K562 (cell line): ENCODE results near the gene HERC3. TPM values are rescaled to one million over a fixed set of nuclear protein-coding genes. Genes with fewer than 3 reads are reported as not detected.

Source experiments
- ATAC-seq: fragments of 200-7000 bp; cut with Tn5 transposase; 3 replicates; pipeline ENCODE4 v1.9.1; 2020; ENCODE audit warnings: moderate library complexity
- BruUV-seq: library from RNA; stranded (reverse); fragments of 400-500 nt; replicated peaks from 2 replicates; lab custom pipeline; 2021; lab: Mats Ljungman, UMichigan
- CTCF ChIA-PET: fragments of 300-600 bp; formaldehyde crosslinking; extraction: SDS; loops from one replicate; lab custom pipeline; 2021; ENCODE audit warnings: low intra/inter-chr PET ratio; lab: Yijun Ruan, JAX
- POLR2A ChIA-PET: fragments of 300-600, 350-650 bp; sonication (Branson Sonifier 250); formaldehyde crosslinking; extraction: SDS; loops from one replicate; lab custom pipeline; 2021; ENCODE audit warnings: antibody characterized with exemption, inconsistent platforms; lab: Yijun Ruan, JAX
- DNase-seq, 4 experiments: peaks; one replicate each; pipeline versions ENCODE4 v3.0.0 to v3.0.0-alpha.2; 2011 to 2018; ENCODE audit warnings: low spot score in 3 of 4, mixed read lengths in 3 of 4; ENCODE audit errors: extremely low read depth in 1 of 4
- FAIRE-seq: peaks from 2 replicates; lab custom pipeline; 2011; peaks lifted over from hg19 to GRCh38; lab: Jason Lieb, UNC
- H2AFZ ChIP-seq: 2 replicates; pipeline ENCODE4 v1.6.0; 2011; ENCODE audit warnings: low read depth, low read length, control low read depth, inconsistent platforms
- H3K27ac ChIP-seq: fragments of 200-600 bp; 3 replicates; pipeline ENCODE4 v1.8.0; 2011; ENCODE audit warnings: low read depth, mild to moderate bottlenecking, control low read depth, inconsistent platforms, low read length, moderate library complexity, mixed read lengths; ENCODE audit errors: extremely low read depth
- H3K27me3 ChIP-seq, 2 experiments: fragments of 300-600 bp in 1 of 2; 2 replicates in 1 of 2; 3 replicates in 1 of 2; pipeline versions ENCODE4 v1.6.0 to v1.8.0; 2011; ENCODE audit warnings: inconsistent platforms in 2 of 2, low read length in 2 of 2, mild to moderate bottlenecking in 1 of 2, mixed read lengths in 1 of 2, moderate library complexity in 1 of 2; ENCODE audit not compliant: control insufficient read depth in 2 of 2, insufficient read depth in 2 of 2
- H3K36me3 ChIP-seq: fragments of 300-600 bp; 3 replicates; pipeline ENCODE4 v1.8.0; 2011; ENCODE audit warnings: mild to moderate bottlenecking, low read length, inconsistent platforms; ENCODE audit not compliant: control insufficient read depth, insufficient read depth
- H3K4me1 ChIP-seq, 2 experiments: fragments of 200-600 bp in 1 of 2; replicated peaks in 1 of 2; 2 replicates in 1 of 2; 3 replicates in 1 of 2; pipeline versions ENCODE4 v1.5.1 to v1.8.0; 2011; ENCODE audit warnings: inconsistent platforms in 2 of 2, low read length in 2 of 2, mild to moderate bottlenecking in 1 of 2, mixed read lengths in 1 of 2, moderate library complexity in 1 of 2; ENCODE audit not compliant: control insufficient read depth in 2 of 2, insufficient read depth in 2 of 2
- H3K4me2 ChIP-seq: 2 replicates; pipeline ENCODE4 v1.6.1; 2011; ENCODE audit warnings: low read length, control low read depth, inconsistent platforms, mixed read lengths; ENCODE audit not compliant: insufficient read depth
- H3K4me3 ChIP-seq: fragments of 200-600 bp; sonication (generic), shearing (Covaris generic); 2 replicates; pipeline ENCODE4 v1.5.1; 2016; ENCODE audit warnings: control low read depth, inconsistent platforms
- H3K79me2 ChIP-seq: fragments of 200-600 bp; 3 replicates; pipeline ENCODE4 v1.8.0; 2011; ENCODE audit warnings: low read length, inconsistent platforms; ENCODE audit not compliant: control insufficient read depth, insufficient read depth
- H3K9ac ChIP-seq, 2 experiments: 2 replicates each; pipeline versions ENCODE4 v1.6.0 to v1.6.1; 2011; ENCODE audit warnings: low read depth in 2 of 2, low read length in 2 of 2, control low read depth in 1 of 2, inconsistent platforms in 1 of 2, mild to moderate bottlenecking in 1 of 2, mixed read lengths in 1 of 2; ENCODE audit not compliant: insufficient read depth in 1 of 2
- H3K9me1 ChIP-seq: one replicate; pipeline ENCODE4 v1.6.0; 2011; ENCODE audit warnings: inconsistent platforms, mild to moderate bottlenecking, low read length, moderate library complexity; ENCODE audit not compliant: control insufficient read depth, insufficient read depth
- H3K9me3 ChIP-seq: replicated peaks from 2 replicates; pipeline ENCODE4 v1.5.1; 2011; ENCODE audit warnings: low read depth, low read length, inconsistent platforms; ENCODE audit not compliant: control insufficient read depth, insufficient read depth
- H4K20me1 ChIP-seq: replicated peaks from 2 replicates; pipeline ENCODE4 v1.6.1; 2011; ENCODE audit warnings: low read length, inconsistent platforms, mixed read lengths; ENCODE audit not compliant: control insufficient read depth, insufficient read depth
- BHLHE40 ChIP-seq: IDR thresholded peaks from 2 replicates; pipeline ENCODE4 v1.6.1; 2011; ENCODE audit warnings: low read length, improper control_type of control experiment
- CHD1 ChIP-seq: fragments of 200-600 bp; sonication (generic); IDR thresholded peaks from one replicate; pipeline ENCODE4 v1.6.1; 2012; ENCODE audit warnings: mild to moderate bottlenecking, moderate library complexity, low read length, inconsistent platforms
- CHD4 ChIP-seq: fragments of 200-600 bp; sonication (generic); IDR thresholded peaks from 3 replicates; pipeline ENCODE4 v1.6.1; 2012; ENCODE audit warnings: low read depth, mild to moderate bottlenecking, mixed read lengths, low read length, inconsistent platforms; ENCODE audit not compliant: insufficient read depth, insufficient replicate concordance, poor library complexity, severe bottlenecking
- EGR1 ChIP-seq: fragments of 450-650 bp; conservative IDR thresholded peaks from 2 replicates; pipeline ENCODE4 v1.6.1; 2017; ENCODE audit warnings: mild to moderate bottlenecking
- ESRRB ChIP-seq: fragments of 250-450 bp; sonication (Bioruptor Pico); IDR thresholded peaks from 2 replicates; pipeline ENCODE4 v1.5.0; 2020; ENCODE audit warnings: mild to moderate bottlenecking, moderate library complexity, borderline replicate concordance
- GABPB2 ChIP-seq: fragments of 250-450 bp; sonication (Bioruptor Pico); conservative IDR thresholded peaks from 2 replicates; pipeline ENCODE4 v1.5.1; 2021; ENCODE audit warnings: mild to moderate bottlenecking
- KAT8 ChIP-seq: fragments of 450-650 bp; IDR thresholded peaks from 2 replicates; pipeline ENCODE4 v1.6.1; 2016; ENCODE audit warnings: low read depth, mild to moderate bottlenecking
- MAZ ChIP-seq, 2 experiments: fragments of 450-650 bp in 1 of 2; sonication (generic) in 1 of 2; formaldehyde crosslinking; IDR thresholded peaks in 1 of 2; conservative IDR thresholded peaks in 1 of 2; 2 replicates each; pipeline versions ENCODE4 v1.4.0 to v1.5.0; 2020; ENCODE audit warnings: mild to moderate bottlenecking in 1 of 2, missing genetic modification reagents in 1 of 2
- MLLT1 ChIP-seq, 2 experiments: fragments of 450-650 bp; IDR thresholded peaks; 2 replicates each; pipeline ENCODE4 v1.6.1; 2016
- RFX5 ChIP-seq: IDR thresholded peaks from 2 replicates; pipeline ENCODE4 v1.6.1; 2011; ENCODE audit warnings: low read depth, mild to moderate bottlenecking, improper control_type of control experiment, low read length
- THRB ChIP-seq: fragments of 450-650 bp; formaldehyde crosslinking; conservative IDR thresholded peaks from 2 replicates; pipeline ENCODE4 v1.4.0; 2022; ENCODE audit warnings: mild to moderate bottlenecking, missing genetic modification characterization
- TRIM25 ChIP-seq: fragments of 450-650 bp; IDR thresholded peaks from 2 replicates; pipeline ENCODE4 v1.7.0; 2016; ENCODE audit warnings: borderline replicate concordance
- ZNF143 ChIP-seq: sonication (generic); formaldehyde crosslinking; IDR thresholded peaks from 2 replicates; pipeline ENCODE4 v1.9.0; 2022; ENCODE audit warnings: mild to moderate bottlenecking, missing genetic modification reagents
- ZNF239 ChIP-seq: fragments of 250-450 bp; sonication (Bioruptor Pico); IDR thresholded peaks from 2 replicates; pipeline ENCODE4 v1.4.0; 2020; ENCODE audit warnings: mild to moderate bottlenecking
- ZNF347 ChIP-seq: fragments of 450-650 bp; formaldehyde crosslinking; IDR thresholded peaks from 2 replicates; pipeline ENCODE4 v1.4.0; 2020; ENCODE audit warnings: low read depth, mild to moderate bottlenecking, moderate library complexity
- ZSCAN32 ChIP-seq: fragments of 450-650 bp; formaldehyde crosslinking; IDR thresholded peaks from 2 replicates; pipeline ENCODE4 v1.4.0; 2020; ENCODE audit warnings: mild to moderate bottlenecking, moderate library complexity
- WGBS: fragments of 100-300 bp; shearing (Covaris generic); methylation state at CpG from one replicate; pipeline ENCODE4 v1.1.6; 2016; ENCODE audit warnings: low coverage, mixed read lengths; ENCODE audit not compliant: insufficient coverage; ENCODE audit errors: missing lambda C conversion rate; 5-methylcytosine and 5-hydroxymethylcytosine counted together
- in situ Hi-C: fragments of 300-500 bp; cut with MboI; formaldehyde crosslinking; loops from 4 replicates; pipeline ENCODE4 v1.15.0; 2018; ENCODE audit warnings: inconsistent platforms, mixed read lengths
- intact Hi-C: fragments of 100-400 bp; cut with micrococcal nuclease; formaldehyde crosslinking; loops from 2 replicates; pipeline ENCODE4 v1.14.2; 2022
- polyA plus RNA-seq, 8 experiments: library from polyadenylated mRNA; depleted of rRNA in 4 of 8; stranded (reverse) in 5 of 8; unstranded in 3 of 8; fragments of >200 nt; fragmentation: Nextera tagmentation in 2 of 8; fragmentation: Illumina TruSeq in 1 of 8; extraction: Ambion mirVana in 2 of 8; extraction: Trizol in 1 of 8; gene quantifications; 2 replicates each; pipeline versions ENCODE4 v1.2.1 to v1.2.3, GENCODE V29; 2011 to 2014; ENCODE audit warnings: inconsistent platforms in 1 of 8, missing spikeins in 1 of 8
- total RNA-seq, 7 experiments: library from RNA; depleted of rRNA in 6 of 7; stranded (reverse); fragments of >200 nt in 6 of 7; fragmentation: Illumina TruSeq in 2 of 7; extraction: Trizol in 2 of 7; gene quantifications; 2 replicates each; pipeline versions ENCODE4 v1.2.1 to v1.2.3, GENCODE V29; 2011 to 2021; ENCODE audit warnings: low replicate concordance in 1 of 7

The HERC3 gene
- total and polyA plus RNA-seq, 9 of the 15 experiments (the other 6 are each of a cell fraction or from before 2014, with no cell fraction given) = 1.8 to 13.1 (median 7.6) TPM

- 39% methylated on average over 2 of the region's 2 CpGs for WGBS
- in situ Hi-C loops = no loop called here
- CTCF ChIA-PET = interaction anchor here (0.6 to 1.8 kb wide), 2 partner anchors 335 to 351 kb away, joined by 3 to 5 read pairs; no protein-coding TSS in a partner anchor
- TF ChIP-seq RFX5 = no peak
- no peak for TF ChIP-seq ZNF143 (CRISPR knock-in tag)
- no peak for TF ChIP-seq ZNF347 (CRISPR knock-in tag)
- TF ChIP-seq CHD4 = no peak
- TF ChIP-seq BHLHE40 = no peak
- TF ChIP-seq GABPB2 = no peak
- no peak for TF ChIP-seq ESRRB (CRISPR knock-in tag)
- no peak for TF ChIP-seq THRB
- no peak for TF ChIP-seq MAZ (CRISPR knock-in tag; conservative IDR thresholded peaks at IDR 0.05 in 1 of 2, IDR thresholded peaks at IDR 0.05 in 1 of 2)
- no peak for TF ChIP-seq CHD1
- no peak for TF ChIP-seq TRIM25
- no peak for TF ChIP-seq ZNF239 (CRISPR knock-in tag)
- no peak for TF ChIP-seq ZSCAN32 (CRISPR knock-in tag)
- TF ChIP-seq MLLT1 (IDR thresholded peaks at IDR 0.05) = no peak
- TF ChIP-seq EGR1 = no peak
- no peak for TF ChIP-seq KAT8
- TF ChIP-seq, all 486 proteins: peak for 0
- ATAC-seq = no peak
- Histone ChIP-seq H3K27me3 (no peaks in the 10 kb centered on the region), H3K9me3 (no peaks in the 10 kb centered on the region), H3K4me2 (no peak overlapping the region), H3K27ac (no peak overlapping the region), H3K4me3 (no peak overlapping the region), H3K9ac (no peak overlapping the region), H2AFZ (no peak overlapping the region), H3K79me2 (no peaks in the 10 kb centered on the region), H4K20me1 (no peaks in the 10 kb centered on the region), H3K4me1 (peaks cover 0 to 2% of the 10 kb centered on the region in 2 experiments; a peak in 1 of 5 replicates), H3K9me1 (no peaks in the 10 kb centered on the region), H3K36me3 (0 out of 3 replicates have a peak, but pooled peaks cover 3% of the 10 kb centered on the region)
- BruUV-seq = no TSS peak
- intact Hi-C loops = loop anchor here (5.0 to 10.0 kb wide), 2 partner anchors 121 to 348 kb away; no protein-coding TSS in a partner anchor
- no peak for DNase-seq
- POLR2A ChIA-PET = no interaction called here
- no peak for FAIRE-seq
Observed at GRCh38 chr4:88673886-88674285, 81.6 kb downstream of the HERC3 start.
